Measurements from ENCODE around the gene R3HCC1L.

Gene R3HCC1L

GRCh38 chr10:98292971-98293370 lies 158.5 kb downstream of the R3HCC1L start:
- DNase-seq = no peak

- no peak for DNase-seq
These were observed 159.3 kb downstream of the R3HCC1L start for GRCh38 chr10:98293550-98294269.

- no peak for DNase-seq
These were observed 159.8 kb downstream of the R3HCC1L start for GRCh38 chr10:98294270-98294627.
